ENCODE measurements around the gene ZFHX3.

Gene ZFHX3

GRCh38 chr16:72837846-72838585 is 209.9 kb downstream of the ZFHX3 start:
- no peak for DNase-seq

DNA sequence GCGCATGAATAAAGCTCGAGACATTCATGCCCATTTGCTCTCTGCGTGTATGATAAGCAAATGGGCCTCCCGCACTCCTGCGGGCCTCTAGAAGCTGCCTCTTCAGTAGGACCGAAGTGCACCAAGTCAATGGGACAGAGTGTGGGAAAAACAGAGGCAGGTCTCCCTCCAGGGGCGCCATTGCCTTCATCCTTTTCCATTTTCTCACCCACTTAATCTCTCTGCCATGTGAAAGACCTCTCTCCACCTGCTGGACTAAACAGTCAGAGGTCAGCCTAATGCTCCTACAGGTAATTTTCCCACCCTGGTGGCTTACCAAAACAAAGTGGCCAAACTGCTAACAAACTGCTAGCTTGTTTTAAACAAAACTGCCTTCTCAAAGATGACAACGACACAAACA is 210.9 kb downstream of the ZFHX3 start:
- DNase-seq: no peak

DNA sequence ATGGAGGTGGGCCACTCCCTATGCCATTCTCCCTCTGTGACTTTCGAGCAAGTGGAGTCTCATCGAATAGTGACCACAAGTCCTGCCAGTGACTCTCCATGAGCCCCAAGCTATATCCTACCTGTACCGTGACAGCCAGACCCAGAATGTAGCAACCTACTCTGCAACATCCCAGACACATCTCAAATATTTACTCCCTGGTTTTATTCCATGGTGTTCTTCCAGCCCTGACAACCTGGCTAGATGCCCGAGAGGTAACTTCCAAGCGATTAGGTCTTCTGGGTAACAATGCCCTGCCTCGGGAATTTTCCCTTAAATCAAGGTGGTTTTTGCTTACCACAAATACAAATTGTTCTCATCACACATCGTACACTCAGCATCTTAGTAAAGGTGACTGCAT is 211.7 kb downstream of the ZFHX3 start:
- DNase-seq: no peak

GRCh38 chr16:72835086-72835485 is 212.8 kb downstream of the ZFHX3 start:
- no peak for DNase-seq

- no peak for DNase-seq
These were observed 213.4 kb downstream of the ZFHX3 start for GRCh38 chr16:72834499-72834898.

GRCh38 chr16:72833969-72834368 is 214.0 kb downstream of the ZFHX3 start:
- no peak for DNase-seq

- no peak for DNase-seq
These were observed 214.4 kb downstream of the ZFHX3 start for GRCh38 chr16:72833482-72833881.

DNA sequence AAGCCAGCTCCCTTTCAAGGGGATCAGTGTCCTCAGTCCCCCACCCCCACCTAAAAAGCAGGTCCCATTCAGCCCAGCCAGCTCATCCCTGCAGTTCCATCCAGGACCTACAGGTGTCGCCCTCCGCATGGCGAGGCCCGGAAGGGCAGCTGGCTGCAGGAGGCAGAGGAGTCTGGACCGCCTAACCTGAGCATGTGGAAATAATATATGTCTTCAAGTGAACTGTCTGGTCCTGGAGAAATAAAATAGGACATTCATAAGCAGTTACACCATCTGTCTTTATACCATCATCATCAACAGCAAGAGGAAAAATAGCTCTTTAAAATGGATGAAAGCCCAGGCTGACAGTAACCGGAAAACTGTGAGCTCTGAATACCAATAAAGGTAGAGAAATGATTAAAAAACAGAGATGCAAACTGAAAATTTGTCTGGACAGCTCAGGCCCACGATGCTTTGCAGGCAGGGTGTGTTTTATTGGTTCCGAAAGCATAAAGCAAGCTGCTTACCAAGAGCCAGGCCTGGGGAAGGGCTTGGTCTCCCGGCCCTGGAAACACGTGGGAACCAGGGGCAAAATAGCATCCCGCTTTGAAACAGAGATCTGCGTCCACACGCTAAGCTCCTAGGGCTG is 215.2 kb downstream of the ZFHX3 start:
- DNase-seq: no peak

DNA sequence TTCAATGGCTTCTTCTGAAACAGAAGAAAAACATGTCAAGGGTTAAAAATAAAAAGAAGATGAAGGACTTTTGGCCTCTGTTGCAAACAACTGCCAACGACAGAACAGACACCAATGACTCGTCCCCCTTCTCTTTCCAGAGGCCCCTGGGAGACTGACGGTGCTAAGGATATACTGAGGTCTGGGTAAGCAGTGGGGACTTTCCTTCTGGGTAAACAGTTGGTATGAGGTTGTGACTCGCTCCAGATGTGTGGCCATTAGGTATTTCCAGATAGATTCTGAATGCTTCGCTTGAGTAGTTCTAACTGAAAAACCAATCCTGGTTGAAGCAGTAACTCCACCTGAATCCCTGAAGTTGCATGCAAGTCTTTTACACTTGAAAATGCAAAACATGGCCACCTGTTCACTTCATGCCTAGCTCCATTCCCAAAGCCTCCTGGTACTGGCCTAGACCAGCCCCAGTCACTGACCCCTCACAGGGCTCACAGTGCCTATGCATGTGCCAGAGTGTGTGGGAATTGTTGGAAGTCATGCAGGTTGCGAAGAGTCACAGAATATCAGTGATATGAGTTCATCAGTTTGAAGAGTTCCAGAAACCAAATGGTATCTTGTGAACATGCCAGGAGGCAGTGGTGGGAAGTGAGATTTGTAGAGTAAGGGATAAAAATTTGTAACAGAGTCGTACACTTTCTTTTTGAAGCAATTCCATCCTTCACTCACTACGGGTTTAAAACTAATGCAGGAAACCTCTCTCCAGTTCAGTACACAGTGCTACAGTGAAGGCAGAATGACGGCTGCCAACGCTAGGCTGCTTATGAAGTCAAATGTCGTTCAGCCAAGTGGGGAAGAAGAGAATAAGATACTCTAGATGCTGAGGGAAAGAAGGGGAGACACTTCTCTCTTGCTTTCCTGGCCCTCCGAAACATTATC is 217.8 kb downstream of the ZFHX3 start:
- no peak for DNase-seq

GRCh38 chr16:72827866-72828265 is 220.1 kb downstream of the ZFHX3 start:
- DNase-seq: no peak

- no peak for DNase-seq
These were observed 221.9 kb downstream of the ZFHX3 start for GRCh38 chr16:72825912-72826621.

DNA sequence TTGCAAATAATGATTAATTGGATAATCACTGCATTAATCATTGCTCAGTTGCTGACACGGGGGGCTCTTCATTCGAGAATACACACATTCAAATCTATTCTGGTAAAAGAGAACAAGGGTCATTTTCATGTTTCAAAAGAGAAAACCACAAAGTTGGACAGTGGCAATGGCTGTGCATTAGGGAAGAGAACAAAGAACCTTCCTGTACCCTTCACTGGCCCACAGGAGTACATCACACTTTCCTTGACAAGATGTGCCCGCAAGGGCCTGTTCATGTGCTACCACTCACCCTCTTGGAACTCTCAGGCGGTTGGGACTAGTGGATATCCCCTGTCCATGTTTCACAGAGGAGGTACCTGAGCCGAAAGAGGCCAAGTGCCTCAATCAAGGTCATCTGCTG is 223.2 kb downstream of the ZFHX3 start:
- no peak for DNase-seq

- DNase-seq: no peak
These were observed 223.9 kb downstream of the ZFHX3 start for GRCh38 chr16:72824027-72824426.

GRCh38 chr16:72821185-72821950 is 226.6 kb downstream of the ZFHX3 start:
- no peak for DNase-seq

- DNase-seq: no peak
These were observed 228.6 kb downstream of the ZFHX3 start for GRCh38 chr16:72819345-72819744.

DNA sequence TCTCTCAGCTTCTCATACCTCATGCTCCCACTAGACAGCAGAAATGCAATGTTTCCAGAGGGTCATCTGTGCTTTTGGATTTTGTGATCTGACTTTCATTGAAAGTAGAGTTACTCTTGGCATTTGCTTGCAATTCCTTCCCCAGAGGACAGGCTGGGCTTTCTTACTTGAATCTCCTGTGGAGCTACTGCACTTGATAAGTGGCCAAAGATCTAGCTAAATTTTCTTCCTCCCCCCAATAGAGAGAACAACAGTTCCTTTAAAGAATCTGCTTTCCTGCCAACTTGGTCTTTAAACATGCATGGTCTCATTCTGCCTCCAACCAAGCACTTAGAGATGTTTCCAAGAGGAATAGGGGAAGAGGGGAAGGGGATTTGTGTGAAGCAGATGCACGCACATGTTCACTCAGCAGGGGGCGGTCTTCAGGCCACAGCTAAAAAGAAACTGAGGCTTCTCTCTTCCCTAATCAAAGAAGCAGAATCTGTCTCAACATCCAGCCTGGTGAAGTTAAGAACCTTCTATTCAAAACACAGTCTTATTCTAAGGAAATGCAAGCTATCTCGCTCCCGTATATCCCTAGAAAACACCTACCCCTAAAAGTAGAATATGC is 229.6 kb downstream of the ZFHX3 start:
- DNase-seq: no peak

- DNase-seq: no peak
These were observed 232.3 kb downstream of the ZFHX3 start for GRCh38 chr16:72815348-72816318.

DNA sequence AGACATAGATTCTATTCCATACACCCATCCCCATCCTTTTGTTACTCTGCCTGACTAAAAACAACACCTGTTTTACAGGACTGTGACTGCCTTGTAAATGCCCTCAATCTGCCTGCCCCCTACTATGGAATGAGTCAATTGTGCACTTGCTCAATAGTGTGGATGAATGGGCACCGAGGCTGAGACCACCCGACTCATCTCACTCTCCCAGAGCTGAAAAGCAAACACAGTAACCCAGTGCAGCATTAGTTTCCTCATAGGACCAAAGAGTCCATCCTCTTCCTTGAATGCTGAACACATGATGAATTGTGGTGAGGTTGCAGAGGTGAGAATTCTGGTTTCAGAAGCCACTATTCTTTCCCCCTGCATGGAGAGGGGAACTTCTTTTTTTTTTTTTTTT is 233.7 kb downstream of the ZFHX3 start:
- no peak for DNase-seq

GRCh38 chr16:72812672-72813071 is 235.3 kb downstream of the ZFHX3 start:
- DNase-seq: no peak

- no peak for DNase-seq
These were observed 236.1 kb downstream of the ZFHX3 start for GRCh38 chr16:72811876-72812275.

All from SHP77 treated with DMSO at 0.1 percent for 48 hours (cell line).